GM12874 (cell line): ENCODE measurements around the gene SLC6A19.

Source experiments
- CTCF ChIP-seq: IDR thresholded peaks from 2 replicates; pipeline ENCODE4 v1.5.1; 2011; ENCODE audit warnings: low read depth, mild to moderate bottlenecking, control low read depth, low read length, moderate library complexity; ENCODE audit not compliant: insufficient read depth

The SLC6A19 gene

DNA sequence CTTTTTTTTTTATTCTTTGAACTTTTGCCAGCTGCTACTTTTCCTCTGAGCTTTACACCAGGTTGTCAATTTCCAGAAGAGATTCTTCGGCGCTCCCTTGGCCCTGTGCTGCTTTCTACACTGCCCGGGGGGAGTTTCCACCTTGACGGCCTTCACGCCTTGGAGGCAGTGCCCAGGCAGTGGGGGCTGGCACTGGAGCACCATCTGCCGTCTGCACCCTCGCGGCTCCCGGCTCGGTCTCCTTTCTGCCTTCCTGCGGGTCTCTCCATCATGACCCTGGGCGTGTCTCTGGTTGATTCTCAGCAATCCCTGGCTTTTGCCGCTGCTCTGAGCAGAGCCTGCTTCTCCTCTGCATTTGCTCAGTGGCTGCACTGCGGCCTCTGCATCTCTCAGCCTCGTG, 26.7 kb downstream of the SLC6A19 start:
- no peak for TF ChIP-seq CTCF

- no peak for TF ChIP-seq CTCF
These were observed 28.4 kb downstream of the SLC6A19 start for GRCh38 chr5:1229822-1230221.

DNA sequence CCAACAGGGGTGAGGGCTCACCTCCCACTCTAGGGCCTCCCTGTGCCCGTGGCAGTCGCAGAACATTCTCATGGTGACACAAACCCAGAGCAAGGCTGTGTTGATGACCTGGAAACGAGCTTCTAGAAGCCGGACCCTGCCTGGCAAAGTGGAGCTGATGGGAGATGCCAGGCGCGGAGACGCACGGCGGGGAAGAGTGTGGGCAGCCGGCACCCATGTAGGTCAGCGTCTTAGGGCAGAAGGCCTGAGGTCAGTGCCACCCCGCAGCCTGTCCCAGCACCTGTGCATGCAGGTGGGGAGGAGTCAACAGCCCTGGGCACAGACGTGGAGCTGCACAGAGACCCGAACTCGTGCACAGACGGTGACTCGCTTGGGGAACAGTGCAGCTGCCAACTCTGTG, 29.2 kb downstream of the SLC6A19 start:
- no peak for TF ChIP-seq CTCF

DNA sequence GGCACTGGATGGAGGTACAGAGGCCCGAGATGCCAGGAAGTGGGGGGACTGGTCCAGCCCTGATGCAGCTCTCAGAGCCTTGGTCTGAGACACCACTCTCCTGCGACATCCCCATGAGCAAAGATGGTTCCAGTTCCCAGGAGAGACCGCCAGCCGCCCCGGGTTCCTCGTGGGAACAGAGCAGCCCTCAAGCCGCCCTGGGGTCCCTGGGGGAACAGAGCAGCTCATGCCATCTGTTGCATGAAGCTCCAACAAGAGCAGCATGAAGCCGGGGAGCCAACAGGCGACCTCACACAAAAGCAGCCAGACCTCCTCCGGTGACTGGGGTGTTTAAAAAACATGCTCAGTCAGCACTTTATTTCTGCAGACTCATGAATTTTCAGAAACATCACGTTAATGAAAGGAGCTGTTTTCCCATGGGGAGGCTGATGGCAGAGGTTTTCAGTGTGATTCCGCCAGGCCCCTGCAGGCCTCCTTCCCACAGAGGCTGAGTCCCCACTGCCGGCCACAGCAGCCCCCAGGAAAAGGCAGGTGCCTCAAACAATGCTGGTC, 30.0 kb downstream of the SLC6A19 start:
- TF ChIP-seq CTCF, result no peak

DNA sequence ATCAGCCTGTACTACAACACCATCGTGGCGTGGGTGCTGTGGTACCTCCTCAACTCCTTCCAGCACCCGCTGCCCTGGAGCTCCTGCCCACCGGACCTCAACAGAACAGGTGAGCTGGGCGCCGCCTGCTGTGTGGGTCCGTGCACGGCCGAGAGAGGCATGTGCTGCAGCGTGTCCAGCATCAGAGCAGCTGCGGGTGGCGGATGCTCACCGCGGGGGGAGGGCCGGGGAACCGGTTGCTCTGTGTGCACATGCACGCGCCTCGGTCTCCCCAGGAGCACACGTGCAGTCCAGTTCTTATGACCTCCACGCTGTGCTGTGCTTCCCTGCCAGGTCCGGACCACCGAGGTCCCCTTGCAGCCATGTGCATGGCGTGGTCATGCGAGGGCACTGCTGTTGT, 31.4 kb downstream of the SLC6A19 start:
- no peak for TF ChIP-seq CTCF

- TF ChIP-seq CTCF, result no peak
These were observed 34.0 kb downstream of the SLC6A19 start for GRCh38 chr5:1235379-1235778.

DNA sequence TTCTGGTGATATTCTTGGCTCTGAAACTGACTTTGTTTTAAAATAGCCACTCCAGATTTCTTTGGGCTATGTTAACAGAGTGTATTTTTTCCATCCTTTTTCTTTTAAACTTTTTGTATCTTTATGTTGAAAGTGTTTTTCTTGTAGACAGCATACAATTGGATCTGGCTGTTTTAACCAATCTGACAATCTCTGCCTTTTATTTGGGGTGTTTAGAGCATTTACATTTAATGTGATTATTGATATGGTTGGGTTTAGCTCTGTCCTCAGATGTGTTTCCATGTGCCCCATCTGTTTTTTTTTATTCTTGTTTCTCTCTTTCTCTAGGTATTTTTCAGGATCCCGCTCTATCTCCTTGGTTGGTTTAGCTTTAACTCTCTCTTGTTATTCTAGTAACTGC, 34.4 kb downstream of the SLC6A19 start:
- no peak for TF ChIP-seq CTCF
